HG03520 (cell line): ENCODE measurements around the gene IGSF23.
"Not testable (repeated sequence)": the region's sequence is repeated elsewhere in the genome, so short reads cannot be mapped to it uniquely, and the experiment has no call there.

Experiments
- ATAC-seq: cut with Tn5 transposase; IDR thresholded peaks from one replicate; pipeline ENCODE4 v1.9.1; 2021; ENCODE audit warnings: mild to moderate bottlenecking, moderate library complexity; ENCODE audit not compliant: unreplicated experiment

Gene IGSF23

GRCh38 chr19:44610497-44610896 is 2.9 kb upstream of the IGSF23 start:
- ATAC-seq, result not testable (repeated sequence)

- no peak for ATAC-seq
Observed at GRCh38 chr19:44611812-44612295, 1.5 kb upstream of the IGSF23 start.

GRCh38 chr19:44614313-44614712 is 950 bp downstream of the IGSF23 start:
- no peak for ATAC-seq

GRCh38 chr19:44615863-44616247 is 2.5 kb downstream of the IGSF23 start:
- no peak for ATAC-seq

GRCh38 chr19:44617110-44617880 is 3.9 kb downstream of the IGSF23 start:
- ATAC-seq, result no peak

- ATAC-seq, result no peak
Observed at GRCh38 chr19:44618640-44619357, 5.4 kb downstream of the IGSF23 start.

- no peak for ATAC-seq
Observed at GRCh38 chr19:44620667-44621066, 7.3 kb downstream of the IGSF23 start.

GRCh38 chr19:44621367-44621766 is 8.0 kb downstream of the IGSF23 start:
- ATAC-seq, result no peak

- no peak for ATAC-seq
Observed at GRCh38 chr19:44623080-44623479, 9.7 kb downstream of the IGSF23 start.

GRCh38 chr19:44623626-44624025 is 10.3 kb downstream of the IGSF23 start:
- ATAC-seq, result no peak

GRCh38 chr19:44624840-44625354 is 11.5 kb downstream of the IGSF23 start:
- no peak for ATAC-seq

GRCh38 chr19:44625637-44626036 is 12.3 kb downstream of the IGSF23 start:
- not testable (repeated sequence) for ATAC-seq

GRCh38 chr19:44626048-44626624 is 12.8 kb downstream of the IGSF23 start:
- no peak for ATAC-seq

GRCh38 chr19:44627631-44628030 is 14.3 kb downstream of the IGSF23 start:
- ATAC-seq, result no peak

- no peak for ATAC-seq
Observed at GRCh38 chr19:44628793-44629192, 15.4 kb downstream of the IGSF23 start.

GRCh38 chr19:44631611-44632010 is 18.2 kb downstream of the IGSF23 start:
- not testable (repeated sequence) for ATAC-seq

- ATAC-seq, result not testable (repeated sequence)
Observed at GRCh38 chr19:44634058-44634457, 20.7 kb downstream of the IGSF23 start.

GRCh38 chr19:44634785-44635184 is 21.4 kb downstream of the IGSF23 start:
- no peak for ATAC-seq

GRCh38 chr19:44635581-44636438 is 22.4 kb downstream of the IGSF23 start:
- no peak for ATAC-seq
